Measurements from ENCODE around the gene PDZK1.
"Not testable (repeated sequence)": the region's sequence is repeated elsewhere in the genome, so short reads cannot be mapped to it uniquely, and the experiment has no call there.

PDZK1 gene

DNA sequence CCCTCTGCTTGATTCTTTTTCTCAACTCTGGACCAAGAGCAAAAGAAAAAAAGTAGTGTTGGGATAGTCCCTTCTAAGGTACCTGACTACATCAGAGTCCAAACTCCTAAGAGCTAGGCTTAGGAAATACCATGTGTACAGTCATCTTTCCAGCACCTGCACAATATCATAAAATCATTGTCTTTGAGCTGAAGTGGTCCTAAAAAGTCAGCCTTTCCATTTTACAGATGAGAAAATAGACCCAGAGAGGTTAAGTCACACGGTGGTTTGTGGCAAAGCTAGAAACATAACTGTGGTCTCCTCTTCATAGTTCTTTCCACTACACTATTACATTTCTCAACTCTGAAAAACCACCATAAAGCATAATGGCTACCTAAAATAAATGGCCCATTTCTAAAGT is 63.2 kb downstream of the PDZK1 start:
- in situ Hi-C loops (cut with HindIII; ENCODE audit: low pct_unique_long_range_greater_than_20kb, low sequenced_read_pairs); DNase-seq (ENCODE audit: low read depth in 1 of 2, low spot score in 1 of 2): not testable (repeated sequence)

GRCh38 chr1:145641886-145642285 is 65.3 kb downstream of the PDZK1 start:
- in situ Hi-C loops (cut with HindIII; ENCODE audit: low pct_unique_long_range_greater_than_20kb, low sequenced_read_pairs): not testable (repeated sequence)

GRCh38 chr1:145636237-145636636 is 70.9 kb downstream of the PDZK1 start:
- in situ Hi-C loops (cut with HindIII; ENCODE audit: low pct_unique_long_range_greater_than_20kb, low sequenced_read_pairs); DNase-seq (ENCODE audit: low read depth in 1 of 2, low spot score in 1 of 2): not testable (repeated sequence)

More at GRCh38 chr1:145641886-145642285, 65.3 kb downstream of the PDZK1 start:
- DNase-seq (ENCODE audit: low read depth in 1 of 2, low spot score in 1 of 2): not testable (repeated sequence)

GRCh38 chr1:145622177-145622576 is 85.0 kb downstream of the PDZK1 start:
- in situ Hi-C loops (cut with HindIII; ENCODE audit: low pct_unique_long_range_greater_than_20kb, low sequenced_read_pairs); DNase-seq (ENCODE audit: low read depth in 1 of 2, low spot score in 1 of 2): not testable (repeated sequence)

Data from T47D (cell line).